ENCODE measurements around the gene SYNPO.
A peak's percentile ranks its signal among the peaks of the same experiment; 100 is the strongest.

Gene SYNPO

GRCh38 chr5:150607105-150607504 is 33.4 kb upstream of the SYNPO start:
- no peak for DNase-seq

GRCh38 chr5:150607991-150608390 is 32.5 kb upstream of the SYNPO start:
- no peak for DNase-seq

- DNase-seq, result no peak
These were observed 31.5 kb upstream of the SYNPO start for GRCh38 chr5:150608991-150609390.

GRCh38 chr5:150609843-150610584 is 30.4 kb upstream of the SYNPO start:
- no peak for DNase-seq

- DNase-seq, result no peak
These were observed 29.4 kb upstream of the SYNPO start for GRCh38 chr5:150611026-150611425.

- no peak for DNase-seq
These were observed 28.1 kb upstream of the SYNPO start for GRCh38 chr5:150612405-150612804.

- DNase-seq, result no peak
These were observed 27.4 kb upstream of the SYNPO start for GRCh38 chr5:150612905-150613670.

GRCh38 chr5:150613991-150614660 is 26.3 kb upstream of the SYNPO start:
- no peak for DNase-seq

GRCh38 chr5:150614661-150615060 is 25.8 kb upstream of the SYNPO start:
- DNase-seq, result no peak

GRCh38 chr5:150615141-150615699 is 25.2 kb upstream of the SYNPO start:
- no peak for DNase-seq

GRCh38 chr5:150616024-150616470 is 24.4 kb upstream of the SYNPO start:
- DNase-seq, result no peak

- no peak for DNase-seq
These were observed 24.0 kb upstream of the SYNPO start for GRCh38 chr5:150616506-150616905.

- no peak for DNase-seq
These were observed 22.3 kb upstream of the SYNPO start for GRCh38 chr5:150618163-150618562.

GRCh38 chr5:150618588-150619281 is 21.7 kb upstream of the SYNPO start:
- no peak for DNase-seq

GRCh38 chr5:150619359-150620230 is 20.9 kb upstream of the SYNPO start:
- no peak for DNase-seq

GRCh38 chr5:150621301-150621700 is 19.2 kb upstream of the SYNPO start:
- DNase-seq, result no peak

GRCh38 chr5:150622157-150622556 is 18.3 kb upstream of the SYNPO start:
- no peak for DNase-seq

- DNase-seq, result no peak
These were observed 17.1 kb upstream of the SYNPO start for GRCh38 chr5:150623152-150623877.

- DNase-seq, result no peak
These were observed 16.6 kb upstream of the SYNPO start for GRCh38 chr5:150623878-150624216.

- DNase-seq, result peak; percentile 12
These were observed 15.9 kb upstream of the SYNPO start for GRCh38 chr5:150624334-150625163.
